Ovary (tissue), 9 donors: ENCODE results near the gene KCNG2. TPM values are rescaled to one million over a fixed set of nuclear protein-coding genes. Genes with fewer than 3 reads are reported as not detected.
A peak's percentile ranks its signal among the peaks of the same experiment; 100 is the strongest.

ENCODE experiments used
- DNase-seq, 5 donors: peaks; one replicate each; pipeline ENCODE4 v3.0.0-alpha.2; 2019 to 2020
- H3K27ac ChIP-seq, 2 donors: fragments of 200-600 bp; one replicate each; pipeline versions ENCODE4 v1.5.1 to v1.8.0; 2019 to 2022
- H3K27me3 ChIP-seq: fragments of 200-600 bp; one replicate; pipeline ENCODE4 v1.8.0; 2022
- H3K36me3 ChIP-seq: fragments of 200-600 bp; sonication (generic); one replicate; pipeline ENCODE4 v1.5.1; 2019
- H3K4me1 ChIP-seq: one replicate; pipeline ENCODE4 v1.8.1; 2013; ENCODE audit warnings: mild to moderate bottlenecking, moderate library complexity; ENCODE audit not compliant: insufficient read depth
- H3K4me3 ChIP-seq: fragments of 200-600 bp; sonication (generic); one replicate; pipeline ENCODE4 v1.5.1; 2017
- H3K9me3 ChIP-seq, 2 donors: fragments of 200-600 bp in 1 of 2; sonication (generic) in 1 of 2; one replicate each; pipeline versions ENCODE4 v1.5.1 to v1.8.1; 2013 to 2019; ENCODE audit warnings: mild to moderate bottlenecking in 1 of 2, moderate library complexity in 1 of 2
- CTCF ChIP-seq, 3 donors: fragments of 450-650 bp in 2 of 3; fragments of 200-600 bp in 1 of 3; IDR thresholded peaks; one replicate each; pipeline versions ENCODE4 v1.5.1 to v1.8.0; 2016 to 2022; ENCODE audit warnings: antibody characterized with exemption in 3 of 3, mild to moderate bottlenecking in 1 of 3
- EP300 ChIP-seq: sonication (generic); formaldehyde crosslinking; IDR thresholded peaks from one replicate; pipeline ENCODE4 v1.6.1; 2017; ENCODE audit warnings: antibody characterized with exemption
- POLR2A ChIP-seq: fragments of 450-650 bp; IDR thresholded peaks from one replicate; pipeline ENCODE4 v1.6.1; 2017; ENCODE audit warnings: antibody characterized with exemption, mild to moderate bottlenecking, moderate library complexity
- WGBS, 3 donors: extraction: QIAGEN DNeasy Blood & Tissue Kit in 1 of 3; methylation state at CpG; one replicate each; pipeline versions ENCODE4 v1.1.5 to v1.1.7; 2013 to 2017; 5-methylcytosine and 5-hydroxymethylcytosine counted together
- intact Hi-C, 4 donors: fragments of 100-400 bp; cut with DNase I; formaldehyde crosslinking; loops; one replicate each; pipeline versions ENCODE4 v1.11.0 to v1.15.1; 2022 to 2023
- polyA plus RNA-seq, 2 donors: library from polyadenylated mRNA; stranded (reverse); fragments of 200-250 nt in 1 of 2; fragments of 350-450 nt in 1 of 2; fragmentation: Illumina TruSeq in 1 of 2; extraction: RNeasy Lipid Tissue Mini Kit (QIAGEN cat#74804) in 1 of 2; gene quantifications; one replicate each; pipeline ENCODE4 v1.2.3, GENCODE V29; 2013 to 2014
- total RNA-seq, 7 donors: library from RNA; depleted of rRNA in 2 of 7; stranded (reverse); fragments of >200 nt in 2 of 7; fragmentation: NEBNext Ultra II Directional in 3 of 7; extraction: Animal tissue kit (Norgen Biotek cat#: 25700) in 3 of 7; gene quantifications; one replicate each; pipeline versions ENCODE4 v1.1.0 to v1.2.4, GENCODE V29; 2016 to 2023
- donor health status: DM: no; HTN: no; CAD: no; lungs with moderate emphysema.
- donor health status: DM: no; HTN: no; CAD: no.
- donor health status: Bipolar disorder and iron deficiency.
- donor health status: DM: yes; HTN: yes; CAD: no.
- donor health status: DM: no; HTN: no; CAD: no.
- donor health status: DM: yes; HTN: yes; CAD: no.

KCNG2 gene
- total and polyA plus RNA-seq, 9 donors, result 0.10 to 0.80 (median 0.21) TPM; not detected in 3

GRCh38 chr18:79866889-79867574 is 69.3 kb downstream of the KCNG2 start:
- no peak for DNase-seq
- Histone ChIP-seq H3K9me3 (no peaks in the 10 kb centered on the region), H3K27ac (no peak overlapping the region), H3K27me3 (no peaks in the 10 kb centered on the region), H3K36me3 (no peaks in the 10 kb centered on the region), H3K4me3 (no peak overlapping the region), H3K4me1 (no peaks in the 10 kb centered on the region)
- 85 to 90% (median 86%) methylated on average over 20 of the region's 20 CpGs for WGBS, 3 donors
- intact Hi-C loops, result no loop called here
- TF ChIP-seq CTCF (IDR thresholded peaks at IDR 0.05) (no peak), POLR2A (no peak), EP300 (no peak)

DNA sequence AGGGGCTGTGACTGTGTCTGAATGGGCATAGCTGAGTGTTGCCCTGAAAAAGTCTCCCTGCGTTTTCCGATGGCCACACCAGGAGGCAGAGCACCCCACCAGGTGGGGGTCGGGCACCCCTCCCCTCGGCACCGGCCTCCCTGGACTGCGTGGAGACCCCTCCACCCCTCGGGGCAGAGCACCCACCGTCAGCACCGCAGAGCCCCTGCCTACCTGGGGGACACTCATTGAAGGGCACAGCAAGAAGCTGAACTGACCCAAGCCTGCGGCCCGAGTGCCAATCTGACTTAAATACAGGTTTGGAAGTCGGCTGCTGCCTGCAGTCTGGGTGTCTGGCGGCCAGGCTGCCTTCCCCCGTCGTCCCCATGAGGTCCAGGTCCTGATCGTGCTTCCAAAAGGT is 69.9 kb downstream of the KCNG2 start:
- Histone ChIP-seq H3K4me1 (no peaks in the 10 kb centered on the region), H3K9me3 (no peaks in the 10 kb centered on the region), H3K36me3 (no peaks in the 10 kb centered on the region), H3K4me3 (no peak overlapping the region), H3K27ac (no peak overlapping the region), H3K27me3 (no peaks in the 10 kb centered on the region)
- WGBS, 3 donors, result 84 to 86% (median 85%) methylated on average over 14 to 16 of the region's 16 CpGs
- DNase-seq, result no peak
- intact Hi-C loops, result no loop called here
- TF ChIP-seq CTCF (IDR thresholded peaks at IDR 0.05), result no peak
- no peak for TF ChIP-seq POLR2A
- TF ChIP-seq EP300, result no peak

DNA sequence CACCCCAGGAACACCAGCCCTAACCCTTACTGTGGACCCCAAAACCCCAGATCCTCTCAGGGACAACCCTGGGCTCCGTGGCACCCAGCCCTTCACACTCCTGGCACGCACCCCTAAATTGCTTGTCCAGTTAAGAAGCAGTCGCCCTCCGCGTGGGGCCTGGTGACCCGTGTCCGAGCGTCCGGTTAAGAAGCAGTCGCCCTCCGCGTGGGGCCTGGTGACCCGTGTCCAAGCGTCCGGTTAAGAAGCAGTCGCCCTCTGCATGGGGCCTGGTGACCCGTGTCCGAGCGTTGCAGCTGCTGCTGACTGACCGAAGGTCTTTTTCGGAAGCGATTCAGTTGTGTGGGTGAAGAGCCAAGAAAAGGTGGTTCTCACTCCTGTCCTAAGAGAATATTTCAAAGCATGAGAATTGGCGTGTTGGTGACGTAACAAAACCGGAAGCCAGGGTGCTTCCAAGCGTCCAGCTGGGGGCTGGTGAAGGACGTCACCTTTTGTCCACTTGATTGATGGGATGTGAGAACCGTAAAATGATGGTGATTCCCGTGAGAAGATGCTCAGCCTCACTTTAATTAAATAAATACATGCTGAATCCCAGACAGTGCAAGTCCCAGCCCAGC is 70.5 kb downstream of the KCNG2 start:
- no peaks in the 10 kb centered on the region for H3K27me3 ChIP-seq
- H3K36me3 ChIP-seq, result no peaks in the 10 kb centered on the region
- H3K4me3 ChIP-seq, result no peak overlapping the region
- WGBS, 3 donors, result 91 to 92% (median 91%) methylated on average over 29 of the region's 29 CpGs
- TF ChIP-seq EP300 (no peak), CTCF (IDR thresholded peaks at IDR 0.05) (no peak), POLR2A (no peak)
- H3K27ac ChIP-seq, result no peak overlapping the region
- DNase-seq, result no peak
- H3K4me1 ChIP-seq, result no peaks in the 10 kb centered on the region
- H3K9me3 ChIP-seq, result no peaks in the 10 kb centered on the region
- intact Hi-C loops, result no loop called here

GRCh38 chr18:79868811-79869541 is 71.2 kb downstream of the KCNG2 start:
- Histone ChIP-seq H3K27ac (no peak overlapping the region), H3K4me3 (no peak overlapping the region), H3K4me1 (no peaks in the 10 kb centered on the region), H3K9me3 (no peaks in the 10 kb centered on the region), H3K36me3 (no peaks in the 10 kb centered on the region), H3K27me3 (no peaks in the 10 kb centered on the region)
- intact Hi-C loops, result no loop called here
- 89 to 90% (median 89%) methylated on average over 30 to 32 of the region's 32 CpGs for WGBS, 3 donors
- peak in 1 of 5 donors; percentile 21 for DNase-seq
- TF ChIP-seq EP300 (no peak), POLR2A (no peak), CTCF (IDR thresholded peaks at IDR 0.05) (no peak)
